Naive thymus-derived CD4-positive, alpha-beta T cell (primary cell): Measurements from ENCODE around the gene OVOL3. TPM values are rescaled to one million over a fixed set of nuclear protein-coding genes. Genes with fewer than 3 reads are reported as not detected.

Experiments used
- ATAC-seq: fragments of 150-1000 bp; cut with Tn5 transposase; 2 replicates; pipeline ENCODE4 v1.10.0; 2021; ENCODE audit warnings: mild to moderate bottlenecking, moderate library complexity
- CTCF ChIA-PET: fragments of 350-600 bp; sonication (Branson Sonifier 250); formaldehyde crosslinking; loops from one replicate; lab custom pipeline; 2021; ENCODE audit warnings: antibody characterized with exemption; lab: Charles Lee
- POLR2A ChIA-PET: fragments of 350-600 bp; sonication (Branson Sonifier 250); formaldehyde crosslinking; loops from one replicate; lab custom pipeline; 2021; ENCODE audit warnings: antibody characterized with exemption, inconsistent platforms; lab: Charles Lee
- DNase-seq, 9 donors: peaks; one replicate each; pipeline versions ENCODE4 v3.0.0 to v3.0.0-alpha.2; 2020 to 2022; ENCODE audit warnings: mixed read lengths in 1 of 9
- H3K27ac ChIP-seq: one replicate; pipeline ENCODE4 v1.7.0; 2013; ENCODE audit warnings: mild to moderate bottlenecking, low read depth, low read length, moderate library complexity
- H3K27me3 ChIP-seq, 2 donors: one replicate each; pipeline ENCODE4 v1.7.0; 2013; ENCODE audit warnings: low read length in 2 of 2, mild to moderate bottlenecking in 2 of 2, moderate library complexity in 2 of 2; ENCODE audit not compliant: control insufficient read depth in 2 of 2, insufficient read depth in 2 of 2
- H3K36me3 ChIP-seq, 3 experiments: 1 replicate in 2 of 3; 2 replicates in 1 of 3; pipeline ENCODE4 v1.7.0; 2013; ENCODE audit warnings: low read length in 3 of 3, mild to moderate bottlenecking in 3 of 3, moderate library complexity in 1 of 3; ENCODE audit not compliant: insufficient read depth in 3 of 3, control insufficient read depth in 2 of 3
- H3K4me1 ChIP-seq, 2 donors: one replicate each; pipeline ENCODE4 v1.7.0; 2013; ENCODE audit warnings: low read length in 2 of 2, mild to moderate bottlenecking in 2 of 2, moderate library complexity in 1 of 2; ENCODE audit not compliant: control insufficient read depth in 2 of 2, insufficient read depth in 2 of 2
- H3K4me3 ChIP-seq: 2 replicates; pipeline ENCODE4 v1.7.0; 2013; ENCODE audit warnings: mild to moderate bottlenecking, low read length
- H3K9me3 ChIP-seq, 3 experiments: 1 replicate in 2 of 3; 2 replicates in 1 of 3; pipeline ENCODE4 v1.7.0; 2013; ENCODE audit warnings: low read length in 3 of 3; ENCODE audit not compliant: control insufficient read depth in 2 of 3
- H3K27ac Mint-ChIP-seq, 9 donors: one replicate each; pipeline ENCODE4 v1.8.0; 2020 to 2022; ENCODE audit warnings: mixed read lengths in 9 of 9, mild to moderate bottlenecking in 8 of 9, moderate library complexity in 5 of 9, inconsistent platforms in 2 of 9
- H3K27me3 Mint-ChIP-seq, 5 donors: one replicate each; pipeline ENCODE4 v1.8.0; 2021 to 2022; ENCODE audit warnings: mixed read lengths in 5 of 5, mild to moderate bottlenecking in 1 of 5
- H3K36me3 Mint-ChIP-seq, 5 donors: one replicate each; pipeline ENCODE4 v1.8.0; 2020 to 2022; ENCODE audit warnings: mixed read lengths in 5 of 5, mild to moderate bottlenecking in 3 of 5, inconsistent platforms in 1 of 5
- H3K4me1 Mint-ChIP-seq, 7 donors: one replicate each; pipeline ENCODE4 v1.8.0; 2020 to 2022; ENCODE audit warnings: mixed read lengths in 7 of 7, mild to moderate bottlenecking in 3 of 7, inconsistent platforms in 1 of 7
- H3K4me3 Mint-ChIP-seq, 10 donors: one replicate each; pipeline ENCODE4 v1.8.0; 2020 to 2022; ENCODE audit warnings: mild to moderate bottlenecking in 10 of 10, mixed read lengths in 10 of 10, moderate library complexity in 6 of 10, inconsistent platforms in 2 of 10
- H3K9me3 Mint-ChIP-seq, 11 donors: one replicate each; pipeline ENCODE4 v1.8.0; 2020 to 2022; ENCODE audit warnings: mixed read lengths in 11 of 11, mild to moderate bottlenecking in 4 of 11, inconsistent platforms in 1 of 11, moderate library complexity in 1 of 11
- intact Hi-C, 2 donors: fragments of 100-400 bp; cut with micrococcal nuclease; formaldehyde crosslinking; loops; one replicate each; pipeline ENCODE4 v1.15.1; 2023
- polyA plus RNA-seq, 2 donors: library from polyadenylated mRNA; unstranded; fragments of 300-500 nt; fragmentation: Illumina TruSeq; gene quantifications; one replicate each; pipeline ENCODE4 v1.2.3, GENCODE V29; 2021
- total RNA-seq, 6 experiments: library from RNA in 5 of 6; stranded (reverse) in 5 of 6; gene quantifications; 1 replicate in 5 of 6; 2 replicates in 1 of 6; pipeline ENCODE4 v1.2.3 and lab custom pipeline; 2021 to 2026

OVOL3 gene
- total and polyA plus RNA-seq, 7 experiments from 2014 or later: not detected

DNA sequence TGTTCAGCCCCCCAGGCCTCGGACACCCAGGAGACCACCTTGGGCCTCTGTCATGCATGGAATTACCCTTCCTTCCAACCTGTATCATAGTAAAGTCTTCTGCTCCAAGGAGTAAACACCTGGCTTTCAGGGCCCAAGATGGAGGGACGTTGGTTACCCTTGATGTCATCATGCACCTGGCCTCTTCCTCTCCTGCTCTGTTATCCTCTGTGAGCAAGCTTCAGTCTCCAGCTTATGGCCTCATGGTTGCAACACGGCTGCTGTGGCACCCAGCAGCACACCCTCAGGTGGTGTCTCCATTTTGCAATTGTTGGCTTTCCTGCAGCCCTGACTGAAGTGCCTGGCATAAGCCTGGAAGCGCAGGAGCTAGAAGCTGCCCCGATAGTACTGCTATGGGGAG is 4.0 kb upstream of the OVOL3 start:
- ChIA-PET CTCF (no interaction called here), POLR2A (interaction anchor here (0.6 kb wide), 1 partner anchor 36 kb away, joined by 3 read pairs; no protein-coding TSS in a partner anchor)
- H3K4me1 ChIP-seq: no peaks in the 10 kb centered on the region
- no peak overlapping the region for H3K4me3 ChIP-seq
- H3K9me3 ChIP-seq: no peaks in the 10 kb centered on the region
- Mint-ChIP-seq H3K36me3 (peaks cover 0 to 8% (median 4%) of the 10 kb centered on the region in 5 donors), H3K27ac (no peak overlapping the region), H3K27me3 (no peaks in the 10 kb centered on the region), H3K4me1 (no peaks in the 10 kb centered on the region), H3K9me3 (no peaks in the 10 kb centered on the region), H3K4me3 (no peak overlapping the region)
- H3K27ac ChIP-seq: no peak overlapping the region
- intact Hi-C loops: no loop called here
- ATAC-seq (no peak), DNase-seq (no peak)
- peaks cover 0 to 23% (median 2%) of the 10 kb centered on the region in 3 experiments for H3K36me3 ChIP-seq
- H3K27me3 ChIP-seq: no peaks in the 10 kb centered on the region

GRCh38 chr19:36108684-36109083 is 2.3 kb upstream of the OVOL3 start:
- Histone ChIP-seq H3K4me3 (no peak overlapping the region), H3K36me3 (peaks cover 0 to 38% (median 10%) of the 10 kb centered on the region in 3 experiments), H3K27me3 (no peaks in the 10 kb centered on the region), H3K9me3 (no peaks in the 10 kb centered on the region), H3K27ac (no peak overlapping the region), H3K4me1 (peaks cover 2% of the 10 kb centered on the region in 2 donors)
- ChIA-PET POLR2A (no interaction called here), CTCF (no interaction called here)
- intact Hi-C loops: no loop called here
- Mint-ChIP-seq H3K4me3 (no peak overlapping the region), H3K9me3 (no peaks in the 10 kb centered on the region), H3K27me3 (no peaks in the 10 kb centered on the region), H3K4me1 (peaks cover 6 to 11% (median 8%) of the 10 kb centered on the region in 7 donors), H3K36me3 (peaks cover 4 to 13% (median 6%) of the 10 kb centered on the region in 5 donors), H3K27ac (peak overlapping the region in 1 of 9 donors; percentile 31)
- no peak for ATAC-seq
- no peak for DNase-seq

DNA sequence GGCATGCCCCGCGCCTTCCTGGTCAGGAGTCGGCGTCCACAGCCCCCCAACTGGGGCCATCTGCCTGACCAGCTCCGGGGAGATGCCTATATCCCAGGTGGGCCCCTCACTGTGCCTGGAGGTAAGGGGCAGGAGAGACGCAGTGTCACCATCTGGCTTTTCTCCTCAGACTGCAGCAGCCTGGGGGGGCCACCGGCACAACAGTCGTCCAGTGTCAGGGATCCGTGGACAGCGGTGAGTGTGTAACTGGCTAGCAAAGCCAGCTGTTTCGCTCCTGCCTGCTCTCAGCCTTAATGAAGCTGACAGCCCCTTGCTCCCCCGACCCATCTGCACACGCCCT is 227 bp downstream of the OVOL3 start:
- Histone ChIP-seq H3K9me3 (no peaks in the 10 kb centered on the region), H3K27me3 (no peaks in the 10 kb centered on the region), H3K4me3 (no peak overlapping the region), H3K36me3 (peaks cover 0 to 38% (median 7%) of the 10 kb centered on the region in 3 experiments), H3K27ac (no peak overlapping the region), H3K4me1 (peaks cover 10 to 12% of the 10 kb centered on the region in 2 donors)
- DNase-seq (no peak), ATAC-seq (no peak)
- intact Hi-C loops: loop anchor here (10.0 kb wide), 2 partner anchors 216 to 1484 kb away; partner anchors contain the start of genes ZNF540 (in 1 of the 2) and ZNF571 (in 1 of the 2)
- Mint-ChIP-seq H3K4me3 (no peak overlapping the region), H3K9me3 (peaks cover 0 to 6% (median 0%) of the 10 kb centered on the region in 11 donors), H3K27me3 (peaks cover 0 to 5% (median 0%) of the 10 kb centered on the region in 5 donors), H3K36me3 (peaks cover 4 to 13% (median 5%) of the 10 kb centered on the region in 5 donors), H3K4me1 (peaks cover 8 to 31% (median 27%) of the 10 kb centered on the region in 7 donors), H3K27ac (no peak overlapping the region)
- CTCF ChIA-PET: no interaction called here
- POLR2A ChIA-PET: no interaction called here

GRCh38 chr19:36112678-36113077 is 1.7 kb downstream of the OVOL3 start:
- Mint-ChIP-seq H3K27me3 (peaks cover 0 to 5% (median 0%) of the 10 kb centered on the region in 5 donors), H3K27ac (peak overlapping the region in 6 of 9 donors; percentile 1 to 91 (median 78)), H3K36me3 (peaks cover 4 to 14% (median 10%) of the 10 kb centered on the region in 5 donors), H3K4me3 (peak overlapping the region; percentile 59 to 97 (median 90)), H3K4me1 (peaks cover 18 to 45% (median 37%) of the 10 kb centered on the region in 7 donors), H3K9me3 (peaks cover 0 to 6% (median 0%) of the 10 kb centered on the region in 11 donors)
- peaks cover 0 to 30% (median 7%) of the 10 kb centered on the region in 3 experiments for H3K36me3 ChIP-seq
- ChIA-PET POLR2A (no interaction called here), CTCF (no interaction called here)
- H3K4me3 ChIP-seq: no peak overlapping the region
- intact Hi-C loops: loop anchor here (10.0 kb wide), 2 partner anchors 218 to 1482 kb away; partner anchors contain the start of genes ZNF540 (in 1 of the 2) and ZNF571 (in 1 of the 2)
- no peaks in the 10 kb centered on the region for H3K9me3 ChIP-seq
- no peaks in the 10 kb centered on the region for H3K27me3 ChIP-seq
- peaks cover 14 to 15% of the 10 kb centered on the region in 2 donors for H3K4me1 ChIP-seq
- ATAC-seq (no peak), DNase-seq (no peak)
- no peak overlapping the region for H3K27ac ChIP-seq

- H3K4me1 ChIP-seq: peaks cover 14 to 15% of the 10 kb centered on the region in 2 donors
- Mint-ChIP-seq H3K9me3 (peaks cover 0 to 6% (median 0%) of the 10 kb centered on the region in 11 donors), H3K4me1 (peaks cover 25 to 51% (median 41%) of the 10 kb centered on the region in 7 donors), H3K36me3 (peaks cover 9 to 18% (median 14%) of the 10 kb centered on the region in 5 donors), H3K27me3 (peaks cover 0 to 5% (median 0%) of the 10 kb centered on the region in 5 donors), H3K27ac (peak overlapping the region in 6 of 9 donors; percentile 97 to 99 (median 98)), H3K4me3 (peak overlapping the region; percentile 89 to 98 (median 96))
- H3K36me3 ChIP-seq: peaks cover 0 to 37% (median 10%) of the 10 kb centered on the region in 3 experiments
- no peaks in the 10 kb centered on the region for H3K27me3 ChIP-seq
- no peak for ATAC-seq
- H3K27ac ChIP-seq: no peak overlapping the region
- peak overlapping the region; percentile 97 for H3K4me3 ChIP-seq
- ChIA-PET CTCF (no interaction called here), POLR2A (interaction anchor here (0.5 to 1.1 kb wide), 2 partner anchors 59 to 73 kb away, joined by 3 to 4 read pairs; partner anchors contain the start of gene THAP8)
- DNase-seq: no peak
- H3K9me3 ChIP-seq: no peaks in the 10 kb centered on the region
- intact Hi-C loops: loop anchor here (10.0 kb wide), 2 partner anchors 219 to 1481 kb away; partner anchors contain the start of genes ZNF540 (in 1 of the 2) and ZNF571 (in 1 of the 2)
Observed at GRCh38 chr19:36113425-36113824, 2.5 kb downstream of the OVOL3 start.

- H3K27me3 ChIP-seq: no peaks in the 10 kb centered on the region
- H3K9me3 ChIP-seq: no peaks in the 10 kb centered on the region
- peaks cover 0 to 5% (median 0%) of the 10 kb centered on the region in 5 donors for H3K27me3 Mint-ChIP-seq
- H3K9me3 Mint-ChIP-seq: peaks cover 0 to 6% (median 0%) of the 10 kb centered on the region in 11 donors
- H3K4me3 ChIP-seq: peak overlapping the region; percentile 97
- peak overlapping the region; percentile 97 to 99 (median 98) for H3K27ac Mint-ChIP-seq
- H3K36me3 Mint-ChIP-seq: peaks cover 9 to 18% (median 14%) of the 10 kb centered on the region in 5 donors
- no peak for ATAC-seq
- DNase-seq: peak in 4 of 9 donors; percentile 5 to 32 (median 10)
- peak overlapping the region; percentile 90 for H3K27ac ChIP-seq
- peaks cover 0 to 43% (median 15%) of the 10 kb centered on the region in 3 experiments for H3K36me3 ChIP-seq
- intact Hi-C loops: loop anchor here (2.0 to 10.0 kb wide), 5 partner anchors 219 to 1481 kb away; partner anchors contain the start of genes PSENEN (in 1 of the 2), U2AF1L4 (in 1 of the 2), ZNF540 (in 1 of the 2) and ZNF569 (in 1 of the 2)
- peaks cover 25 to 51% (median 41%) of the 10 kb centered on the region in 7 donors for H3K4me1 Mint-ChIP-seq
- peaks cover 14 to 15% of the 10 kb centered on the region in 2 donors for H3K4me1 ChIP-seq
- ChIA-PET CTCF (interaction anchor here (3.2 kb wide), 1 partner anchor 13 kb away, joined by 10 read pairs; no protein-coding TSS in a partner anchor), POLR2A (interaction anchor here (0.5 to 1.4 kb wide), 4 partner anchors 60 to 161 kb away, joined by 3 to 5 read pairs (median 4); partner anchors contain the start of gene THAP8)
- H3K4me3 Mint-ChIP-seq: peak overlapping the region; percentile 89 to 98 (median 96)
Observed at GRCh38 chr19:36113894-36114720, 3.2 kb downstream of the OVOL3 start.
